GM18868 (cell line): ENCODE results near the gene C2orf92.
"Not testable (repeated sequence)": the region's sequence is repeated elsewhere in the genome, so short reads cannot be mapped to it uniquely, and the experiment has no call there.

Source experiments
- ATAC-seq: cut with Tn5 transposase; IDR thresholded peaks from one replicate; pipeline ENCODE4 v1.9.1; 2021; ENCODE audit warnings: mild to moderate bottlenecking, moderate library complexity; ENCODE audit not compliant: unreplicated experiment

Gene C2orf92

DNA sequence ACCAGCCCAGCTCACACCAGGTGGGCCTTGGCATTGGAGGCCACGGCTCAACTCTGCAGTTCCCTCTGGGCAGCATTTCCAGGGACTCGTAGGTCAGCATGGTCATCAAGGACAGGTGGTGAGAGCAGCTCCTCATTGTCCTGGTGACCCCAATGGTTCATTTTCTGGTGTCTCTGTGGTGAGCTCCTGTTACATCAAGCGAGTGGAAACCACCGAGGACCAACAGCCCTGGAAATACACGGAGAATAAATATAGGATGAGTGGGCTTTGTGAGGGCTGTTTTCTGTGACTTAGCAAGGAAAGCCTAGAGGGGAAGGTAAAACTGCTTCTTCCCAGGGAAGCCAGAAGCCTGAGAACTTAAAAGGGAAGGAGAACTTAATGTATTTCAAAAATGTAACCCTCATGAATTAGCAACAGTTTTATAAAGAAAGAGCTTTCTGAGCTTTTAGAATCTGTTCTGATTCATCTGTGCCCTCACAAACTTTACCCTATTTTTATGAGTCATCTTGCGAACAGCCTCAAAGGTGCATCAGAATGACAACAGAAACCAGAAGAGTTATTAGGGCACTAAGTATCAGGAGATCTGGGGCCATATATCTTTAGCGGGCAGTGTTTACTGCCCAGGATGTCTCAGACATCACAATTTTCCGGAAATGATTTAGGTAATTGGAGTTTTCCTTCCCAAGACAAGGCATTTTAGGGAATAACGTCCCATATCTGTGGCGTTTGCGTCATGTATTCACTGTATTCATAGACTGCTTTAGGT lies 18.7 kb downstream of the C2orf92 start:
- peak; percentile 77 for ATAC-seq

DNA sequence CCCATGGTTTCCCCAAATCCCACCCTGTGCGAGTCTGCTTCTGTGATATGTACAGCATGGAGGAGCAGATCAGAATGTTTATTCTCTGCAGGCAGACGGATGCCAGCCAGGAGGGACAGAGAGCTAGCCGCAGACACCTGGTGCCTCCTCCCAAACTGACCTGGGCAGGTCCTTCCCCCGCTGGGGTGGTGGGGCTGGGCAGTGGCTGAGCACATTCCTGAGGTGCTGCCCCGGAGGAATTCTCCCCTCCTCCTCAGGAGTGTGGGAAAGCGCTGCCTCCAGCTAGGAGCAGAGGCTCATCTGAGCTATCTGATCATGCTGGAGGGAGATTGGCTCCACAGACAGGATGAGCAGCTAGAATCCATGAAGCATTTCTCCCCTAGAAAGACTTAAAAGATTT lies 21.7 kb downstream of the C2orf92 start:
- ATAC-seq, result no peak

- ATAC-seq, result no peak
Observed at GRCh38 chr2:97693476-97693875, 24.0 kb downstream of the C2orf92 start.

DNA sequence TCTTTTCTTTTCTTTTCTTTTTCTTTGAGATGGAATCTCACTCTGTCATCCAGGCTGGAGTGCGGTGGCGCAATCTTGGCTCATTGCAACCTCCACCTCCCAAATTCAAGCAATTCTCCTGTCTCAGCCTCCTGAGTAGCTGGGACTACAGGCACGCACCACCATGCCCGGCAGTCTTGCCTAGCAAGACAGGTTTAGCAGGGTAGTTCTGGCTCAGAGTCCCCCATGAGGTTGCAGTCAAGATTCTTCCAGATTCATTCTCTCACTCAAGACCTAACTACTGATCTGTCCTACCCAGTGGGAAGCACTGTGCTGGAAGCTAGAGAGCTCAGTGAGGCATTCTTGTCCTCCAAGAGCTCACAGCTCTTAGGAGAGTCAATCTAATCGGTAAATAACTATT lies 26.2 kb downstream of the C2orf92 start:
- no peak for ATAC-seq

DNA sequence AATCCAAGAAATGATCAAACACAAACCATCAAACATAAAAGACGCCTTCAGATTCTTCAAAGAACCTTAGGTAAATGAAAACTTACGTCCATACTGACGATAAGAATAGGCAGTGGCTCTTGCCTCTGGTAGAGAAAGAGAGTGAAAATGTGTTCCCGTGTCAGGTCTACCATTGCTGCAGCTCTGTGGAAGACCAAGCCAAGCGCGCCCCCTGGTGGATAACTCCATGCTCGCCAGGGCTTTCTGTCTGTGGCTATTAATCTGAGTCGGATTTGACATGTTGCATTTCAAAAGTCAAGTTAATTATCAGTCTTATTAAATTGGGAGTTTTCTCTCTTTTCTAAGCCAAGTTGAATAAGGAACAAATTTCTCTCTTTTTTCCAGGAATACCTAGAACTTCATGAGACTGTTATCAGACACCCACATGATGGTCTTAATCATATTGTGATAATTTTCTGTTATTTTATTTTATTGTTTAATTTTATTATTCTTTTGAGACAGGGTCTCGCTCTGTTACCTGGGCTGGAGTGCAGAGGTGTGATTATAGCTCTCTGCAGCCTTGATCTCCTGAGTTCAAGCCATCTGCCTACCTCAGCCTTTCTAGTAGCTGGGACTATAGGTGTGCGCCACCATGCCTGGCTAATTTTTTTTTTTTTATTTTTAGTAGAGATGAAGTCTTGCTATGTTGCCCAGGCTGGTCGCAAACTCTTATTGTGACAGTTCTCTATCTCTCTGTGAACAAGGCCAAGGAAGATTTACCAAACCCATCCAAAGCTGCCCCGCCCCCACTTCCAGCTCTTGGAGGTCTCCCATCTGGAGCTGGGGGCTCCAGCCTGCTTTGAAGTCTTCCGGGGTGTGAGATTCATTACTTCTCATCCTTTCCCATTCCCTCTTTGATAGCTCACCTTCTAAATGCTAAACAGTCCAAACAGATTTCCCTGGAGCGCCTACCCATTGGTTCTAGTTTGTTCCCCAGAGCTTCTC lies 28.0 kb downstream of the C2orf92 start:
- peak; percentile 55 for ATAC-seq

GRCh38 chr2:97698530-97698929 lies 29.0 kb downstream of the C2orf92 start:
- no peak for ATAC-seq

DNA sequence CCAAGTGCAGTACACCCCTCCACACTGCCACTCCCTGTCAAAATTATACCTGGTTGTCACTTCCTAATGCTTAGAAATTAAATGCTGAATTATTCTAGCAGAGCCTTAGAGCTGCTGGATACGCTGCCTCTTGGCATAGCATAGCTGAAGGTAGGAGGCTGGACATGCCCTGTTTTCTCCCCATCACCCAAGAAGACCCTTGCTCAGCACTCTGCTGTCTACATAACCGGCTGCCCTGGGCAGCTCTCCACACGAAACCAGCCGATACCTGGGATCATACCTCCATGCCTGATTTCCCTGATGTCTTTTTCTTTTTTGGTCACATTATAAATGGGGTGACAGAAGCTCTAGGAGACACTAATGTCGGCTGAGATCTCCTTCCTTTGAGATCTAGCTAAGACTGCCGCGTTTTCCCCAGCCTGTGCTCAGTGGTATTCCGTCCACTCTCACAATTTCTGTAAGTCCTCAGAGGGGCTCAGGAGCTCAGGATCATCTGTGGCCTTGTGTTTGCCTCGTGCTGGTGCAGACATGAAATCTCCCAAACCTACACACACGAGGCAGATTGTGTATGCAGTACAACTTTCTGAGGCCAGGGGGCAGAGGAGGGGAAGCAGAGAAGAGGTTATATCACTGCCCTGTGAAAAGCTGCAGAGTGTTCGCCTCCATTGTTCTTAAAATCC lies 30.4 kb downstream of the C2orf92 start:
- no peak for ATAC-seq

GRCh38 chr2:97701186-97701585 lies 31.7 kb downstream of the C2orf92 start:
- ATAC-seq, result no peak

GRCh38 chr2:97701851-97702465 lies 32.4 kb downstream of the C2orf92 start:
- no peak for ATAC-seq

DNA sequence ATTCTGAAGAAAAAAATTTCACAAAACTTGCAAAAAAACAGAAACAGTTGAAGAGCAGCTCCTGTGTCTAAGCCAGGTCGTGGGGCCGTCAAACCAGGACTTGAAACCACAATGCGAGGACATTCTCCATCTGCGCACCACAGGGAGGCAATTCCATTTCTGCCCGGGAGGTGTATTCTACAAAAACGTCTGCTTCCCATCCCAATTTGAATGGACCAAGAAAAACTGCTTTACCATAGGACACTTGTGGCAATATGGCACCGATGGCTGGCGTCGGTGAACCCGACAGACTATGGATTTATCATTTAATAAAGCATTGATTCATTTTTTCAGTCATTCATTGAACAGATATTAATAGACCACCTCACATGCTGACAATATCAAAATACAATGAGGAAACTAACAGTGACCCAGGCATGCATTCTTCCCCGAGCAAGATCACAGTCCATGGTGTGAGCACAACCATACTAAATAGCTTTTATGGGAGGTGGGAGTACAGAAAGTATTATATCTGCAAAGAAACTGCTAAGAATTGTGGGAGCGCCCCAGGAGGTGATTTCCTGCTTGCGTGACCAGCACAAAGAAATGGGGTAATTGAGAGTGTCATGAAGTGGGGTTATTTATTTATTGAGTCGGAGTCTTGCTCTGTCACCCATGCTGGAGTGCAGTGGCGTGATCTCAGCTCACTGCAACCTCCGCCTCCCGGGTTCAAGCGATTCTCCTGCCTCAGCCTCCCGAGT lies 33.4 kb downstream of the C2orf92 start:
- no peak for ATAC-seq

- ATAC-seq, result no peak
Observed at GRCh38 chr2:97703741-97704140, 34.2 kb downstream of the C2orf92 start.

- ATAC-seq, result no peak
Observed at GRCh38 chr2:97704989-97705388, 35.5 kb downstream of the C2orf92 start.

- ATAC-seq, result no peak
Observed at GRCh38 chr2:97706112-97706511, 36.6 kb downstream of the C2orf92 start.

DNA sequence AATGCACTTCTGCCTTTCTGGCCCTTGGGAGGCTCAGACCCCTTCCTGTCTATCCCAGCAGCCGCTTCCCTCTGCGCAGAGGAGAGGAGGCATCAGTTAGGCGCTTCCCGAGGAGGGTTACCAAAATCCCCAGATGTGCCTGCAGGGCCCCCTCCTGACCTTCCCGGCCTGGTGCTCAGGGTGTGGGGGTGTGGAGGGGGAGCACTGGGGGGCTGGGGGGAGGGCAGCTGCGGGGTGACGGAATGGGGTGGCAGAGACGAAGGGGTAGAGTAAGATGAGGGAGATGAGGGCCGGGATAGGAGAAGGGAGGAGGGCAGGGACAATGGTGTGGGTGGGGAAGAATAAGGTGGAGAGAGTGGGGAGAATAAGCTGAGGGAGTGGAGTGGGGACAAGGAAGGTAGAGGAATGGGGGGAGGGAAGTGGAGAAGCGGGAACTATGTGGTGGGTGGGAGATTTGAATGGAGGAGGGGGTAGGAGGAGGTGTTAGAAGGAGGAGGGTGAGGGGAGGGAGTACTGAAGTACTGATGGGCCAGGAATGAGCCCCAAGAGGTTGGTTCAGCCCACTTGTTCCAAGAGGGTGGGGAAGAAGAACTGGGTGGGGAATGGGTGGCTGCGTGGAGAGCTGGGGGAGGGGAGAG lies 37.3 kb downstream of the C2orf92 start:
- ATAC-seq, result no peak

GRCh38 chr2:97707362-97708047 lies 38.0 kb downstream of the C2orf92 start:
- no peak for ATAC-seq

DNA sequence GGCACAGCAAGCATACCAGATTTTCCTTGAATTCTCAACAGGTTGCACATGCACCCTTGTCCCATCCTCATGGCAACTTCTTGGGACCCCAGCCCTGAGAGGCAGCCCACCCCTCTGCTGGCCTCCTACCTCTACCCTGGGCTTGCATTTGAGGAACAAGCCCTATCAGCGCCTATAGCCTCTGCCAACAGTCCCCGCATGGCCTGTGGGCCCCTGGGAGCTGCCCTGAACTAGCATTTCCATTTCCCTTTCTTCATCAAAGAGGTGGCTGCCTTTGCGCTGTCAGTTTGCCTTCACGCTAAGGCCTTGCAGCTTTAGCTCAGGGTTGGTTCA lies 38.5 kb downstream of the C2orf92 start:
- ATAC-seq, result no peak

DNA sequence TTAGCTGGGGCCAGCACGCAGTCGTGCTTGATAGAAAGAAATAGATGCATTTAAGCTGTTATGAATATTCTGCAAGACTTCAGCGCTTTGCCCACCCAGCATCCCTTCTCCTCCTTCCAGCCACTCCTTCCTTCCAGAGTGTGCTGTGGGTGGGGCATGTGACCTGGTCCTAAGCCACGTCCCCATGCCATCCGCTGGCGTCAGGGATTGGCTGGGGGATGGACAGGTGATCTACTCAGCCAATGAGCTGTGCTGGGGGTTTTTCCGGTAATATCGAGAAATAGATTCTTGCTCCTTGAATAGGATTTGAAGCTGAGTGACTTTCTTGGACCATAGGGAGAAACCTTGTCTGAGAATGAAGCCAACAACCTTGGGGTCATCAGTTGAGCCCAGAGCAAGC lies 39.1 kb downstream of the C2orf92 start:
- ATAC-seq, result no peak

GRCh38 chr2:97711394-97711711 lies 41.8 kb downstream of the C2orf92 start:
- ATAC-seq, result no peak

- not testable (repeated sequence) for ATAC-seq
Observed at GRCh38 chr2:97712175-97712574, 42.7 kb downstream of the C2orf92 start.
